ENCODE results near the gene SFXN4.

DNA sequence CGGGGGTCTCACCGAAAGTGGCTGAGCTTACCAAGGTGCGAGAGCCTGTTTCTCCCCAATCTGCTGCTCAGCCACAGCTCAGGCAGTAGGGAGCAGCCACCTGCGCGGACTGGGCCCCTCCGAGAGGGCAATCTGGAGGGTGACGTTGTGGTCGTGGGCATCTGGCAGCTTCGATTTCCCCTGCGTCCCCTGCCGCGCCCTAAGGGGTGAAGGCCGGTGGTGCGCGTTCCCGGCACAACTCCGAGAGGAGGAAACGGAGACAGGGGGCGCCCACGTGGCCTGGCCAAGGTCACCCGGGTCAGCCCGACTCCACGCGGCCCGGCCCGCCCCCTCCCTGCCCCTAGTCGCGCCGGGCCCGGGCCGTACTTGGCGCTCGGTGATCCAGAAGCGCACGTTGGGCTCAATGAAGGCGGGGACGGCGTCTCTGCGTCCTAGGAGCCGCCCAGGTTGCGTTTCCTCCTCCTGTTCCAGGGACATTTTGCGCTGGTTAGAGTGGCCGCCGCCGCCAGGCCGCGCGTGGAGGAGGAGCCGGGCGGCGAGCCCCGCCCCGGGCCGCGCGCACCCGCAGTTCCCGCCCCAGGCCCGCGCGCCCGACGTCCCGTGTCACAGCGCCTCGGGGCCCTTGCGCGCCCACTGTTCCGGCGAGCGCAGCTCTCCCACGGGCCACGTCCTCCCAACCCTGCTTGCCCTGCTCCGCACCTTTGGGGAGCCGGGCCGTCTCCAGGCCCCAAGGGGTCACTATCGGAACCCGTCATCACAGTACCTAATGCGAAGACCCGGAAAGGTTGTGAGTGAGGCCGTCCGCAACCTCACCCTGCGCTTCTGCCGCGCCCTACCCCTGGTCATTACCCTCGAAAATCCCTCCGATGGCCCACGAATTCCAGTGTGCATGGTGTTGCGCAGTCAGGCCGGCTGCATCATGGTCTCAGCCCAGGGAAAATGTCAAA lies at the start of gene SFXN4:
- TF ChIP-seq, protein P1, sequence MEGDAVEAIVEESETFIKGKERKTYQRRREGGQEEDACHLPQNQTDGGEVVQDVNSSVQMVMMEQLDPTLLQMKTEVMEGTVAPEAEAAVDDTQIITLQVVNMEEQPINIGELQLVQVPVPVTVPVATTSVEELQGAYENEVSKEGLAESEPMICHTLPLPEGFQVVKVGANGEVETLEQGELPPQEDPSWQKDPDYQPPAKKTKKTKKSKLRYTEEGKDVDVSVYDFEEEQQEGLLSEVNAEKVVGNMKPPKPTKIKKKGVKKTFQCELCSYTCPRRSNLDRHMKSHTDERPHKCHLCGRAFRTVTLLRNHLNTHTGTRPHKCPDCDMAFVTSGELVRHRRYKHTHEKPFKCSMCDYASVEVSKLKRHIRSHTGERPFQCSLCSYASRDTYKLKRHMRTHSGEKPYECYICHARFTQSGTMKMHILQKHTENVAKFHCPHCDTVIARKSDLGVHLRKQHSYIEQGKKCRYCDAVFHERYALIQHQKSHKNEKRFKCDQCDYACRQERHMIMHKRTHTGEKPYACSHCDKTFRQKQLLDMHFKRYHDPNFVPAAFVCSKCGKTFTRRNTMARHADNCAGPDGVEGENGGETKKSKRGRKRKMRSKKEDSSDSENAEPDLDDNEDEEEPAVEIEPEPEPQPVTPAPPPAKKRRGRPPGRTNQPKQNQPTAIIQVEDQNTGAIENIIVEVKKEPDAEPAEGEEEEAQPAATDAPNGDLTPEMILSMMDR (IDR thresholded peaks at IDR 0.05), result no peak
- peak; percentile 84 for TF ChIP-seq POLR2AphosphoS5 (IDR thresholded peaks at IDR 0.05; ENCODE audit: low read depth, low read length)
- TF ChIP-seq SIN3A (IDR thresholded peaks at IDR 0.05; ENCODE audit: borderline replicate concordance, insufficient read depth, low read depth, low read length), result peak; percentile 84; the same call in 1 of the 2 replicates
- TF ChIP-seq TCF7L2 (IDR thresholded peaks at IDR 0.05; ENCODE audit: low read depth, low read length), result no peak
- TF ChIP-seq, protein P2, sequence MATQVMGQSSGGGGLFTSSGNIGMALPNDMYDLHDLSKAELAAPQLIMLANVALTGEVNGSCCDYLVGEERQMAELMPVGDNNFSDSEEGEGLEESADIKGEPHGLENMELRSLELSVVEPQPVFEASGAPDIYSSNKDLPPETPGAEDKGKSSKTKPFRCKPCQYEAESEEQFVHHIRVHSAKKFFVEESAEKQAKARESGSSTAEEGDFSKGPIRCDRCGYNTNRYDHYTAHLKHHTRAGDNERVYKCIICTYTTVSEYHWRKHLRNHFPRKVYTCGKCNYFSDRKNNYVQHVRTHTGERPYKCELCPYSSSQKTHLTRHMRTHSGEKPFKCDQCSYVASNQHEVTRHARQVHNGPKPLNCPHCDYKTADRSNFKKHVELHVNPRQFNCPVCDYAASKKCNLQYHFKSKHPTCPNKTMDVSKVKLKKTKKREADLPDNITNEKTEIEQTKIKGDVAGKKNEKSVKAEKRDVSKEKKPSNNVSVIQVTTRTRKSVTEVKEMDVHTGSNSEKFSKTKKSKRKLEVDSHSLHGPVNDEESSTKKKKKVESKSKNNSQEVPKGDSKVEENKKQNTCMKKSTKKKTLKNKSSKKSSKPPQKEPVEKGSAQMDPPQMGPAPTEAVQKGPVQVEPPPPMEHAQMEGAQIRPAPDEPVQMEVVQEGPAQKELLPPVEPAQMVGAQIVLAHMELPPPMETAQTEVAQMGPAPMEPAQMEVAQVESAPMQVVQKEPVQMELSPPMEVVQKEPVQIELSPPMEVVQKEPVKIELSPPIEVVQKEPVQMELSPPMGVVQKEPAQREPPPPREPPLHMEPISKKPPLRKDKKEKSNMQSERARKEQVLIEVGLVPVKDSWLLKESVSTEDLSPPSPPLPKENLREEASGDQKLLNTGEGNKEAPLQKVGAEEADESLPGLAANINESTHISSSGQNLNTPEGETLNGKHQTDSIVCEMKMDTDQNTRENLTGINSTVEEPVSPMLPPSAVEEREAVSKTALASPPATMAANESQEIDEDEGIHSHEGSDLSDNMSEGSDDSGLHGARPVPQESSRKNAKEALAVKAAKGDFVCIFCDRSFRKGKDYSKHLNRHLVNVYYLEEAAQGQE (IDR thresholded peaks at IDR 0.05; ENCODE audit: insufficient read depth in 1 of 2, low read depth in 2 of 2, low read length in 1 of 2), result no peak

Data from Panc1 (cell line).